Activated T-helper 1 cell treated with anti-CD3 and anti-CD28 coated beads, Interleukin-2, amount 50 U/mL, for 16 hours (primary cell): ENCODE results near the gene DTHD1.

Experiments used
- DNase-seq, 2 donors: peaks; one replicate each; pipeline ENCODE4 v3.0.0-alpha.2; 2020; ENCODE audit warnings: low read depth in 1 of 2, low spot score in 1 of 2

The DTHD1 gene

GRCh38 chr4:36313703-36314102 lies 32.3 kb downstream of the DTHD1 start:
- DNase-seq = no peak

GRCh38 chr4:36316607-36317006 lies 35.2 kb downstream of the DTHD1 start:
- no peak for DNase-seq

GRCh38 chr4:36317721-36318120 lies 36.3 kb downstream of the DTHD1 start:
- no peak for DNase-seq

- DNase-seq = no peak
Observed at GRCh38 chr4:36320117-36320896, 38.9 kb downstream of the DTHD1 start.

GRCh38 chr4:36321176-36321575 lies 39.8 kb downstream of the DTHD1 start:
- no peak for DNase-seq

- peak in 1 of 2 donors; percentile 12 for DNase-seq
Observed at GRCh38 chr4:36322921-36323354, 41.5 kb downstream of the DTHD1 start.

GRCh38 chr4:36323816-36324419 lies 42.5 kb downstream of the DTHD1 start:
- DNase-seq = no peak

GRCh38 chr4:36324808-36325207 lies 43.4 kb downstream of the DTHD1 start:
- DNase-seq = no peak

- no peak for DNase-seq
Observed at GRCh38 chr4:36325499-36325898, 44.1 kb downstream of the DTHD1 start.

GRCh38 chr4:36325926-36326325 lies 44.5 kb downstream of the DTHD1 start:
- no peak for DNase-seq

GRCh38 chr4:36326476-36327029 lies 45.1 kb downstream of the DTHD1 start:
- no peak for DNase-seq

GRCh38 chr4:36327400-36327799 lies 46.0 kb downstream of the DTHD1 start:
- no peak for DNase-seq

GRCh38 chr4:36328130-36328529 lies 46.7 kb downstream of the DTHD1 start:
- no peak for DNase-seq

- no peak for DNase-seq
Observed at GRCh38 chr4:36329228-36329627, 47.8 kb downstream of the DTHD1 start.

- no peak for DNase-seq
Observed at GRCh38 chr4:36330796-36331195, 49.4 kb downstream of the DTHD1 start.

- DNase-seq = no peak
Observed at GRCh38 chr4:36332023-36332781, 50.8 kb downstream of the DTHD1 start.

GRCh38 chr4:36332782-36333131 lies 51.3 kb downstream of the DTHD1 start:
- no peak for DNase-seq

GRCh38 chr4:36333303-36333877 lies 52.0 kb downstream of the DTHD1 start:
- no peak for DNase-seq

- no peak for DNase-seq
Observed at GRCh38 chr4:36337665-36338185, 56.3 kb downstream of the DTHD1 start.

GRCh38 chr4:36338973-36339372 lies 57.6 kb downstream of the DTHD1 start:
- no peak for DNase-seq

- DNase-seq = no peak
Observed at GRCh38 chr4:36341936-36342335, 60.5 kb downstream of the DTHD1 start.
